ENCODE measurements around the gene ST3GAL4.
"Not testable (repeated sequence)": the region's sequence is repeated elsewhere in the genome, so short reads cannot be mapped to it uniquely, and the experiment has no call there.

Gene ST3GAL4

DNA sequence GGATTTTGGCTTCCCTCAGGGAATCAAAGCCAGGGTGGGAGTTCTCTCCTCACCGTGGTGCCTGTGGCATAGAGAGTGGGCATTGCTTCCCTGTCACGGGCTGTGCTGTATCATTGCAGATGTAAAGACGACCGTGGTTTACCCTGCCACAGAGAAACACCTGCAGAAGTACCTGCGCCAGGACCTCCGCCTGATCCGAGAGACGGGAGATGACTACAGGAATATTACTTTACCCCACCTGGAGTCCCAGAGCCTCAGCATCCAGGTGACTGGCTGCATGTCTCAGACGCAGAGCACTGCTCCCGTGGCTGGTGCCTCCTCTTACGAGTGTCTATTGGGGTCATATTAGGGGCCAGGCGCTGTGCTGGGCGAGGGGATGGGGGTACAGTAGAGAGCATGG, 24.2 kb upstream of the ST3GAL4 start:
- DNase-seq: no peak

DNA sequence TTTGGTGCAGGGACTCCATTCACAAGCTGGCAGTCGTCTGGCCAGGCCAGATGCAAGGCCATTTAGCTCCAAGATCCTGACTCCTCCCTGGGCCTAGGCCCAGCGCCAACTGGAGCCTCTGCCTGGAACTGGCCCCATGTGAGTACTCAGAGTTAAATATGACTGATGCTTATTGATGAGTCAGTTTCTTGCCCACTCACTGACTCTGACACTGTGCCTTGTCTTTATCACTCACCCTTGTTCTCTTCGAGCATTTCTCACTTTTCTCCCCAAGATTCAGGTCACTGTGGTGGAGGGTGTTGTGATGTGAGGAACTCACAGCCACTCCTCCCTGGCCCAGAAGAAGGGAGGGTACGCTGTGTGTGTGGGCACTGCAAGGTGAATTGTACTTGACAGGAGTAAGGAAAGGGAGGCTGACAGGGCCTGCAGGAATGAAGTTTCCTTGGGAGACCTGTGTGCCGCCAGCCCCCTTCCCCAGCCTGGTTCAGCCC, 23.2 kb upstream of the ST3GAL4 start:
- no peak for DNase-seq

- no peak for DNase-seq
Observed at GRCh38 chr11:126333142-126333541, 22.3 kb upstream of the ST3GAL4 start.

DNA sequence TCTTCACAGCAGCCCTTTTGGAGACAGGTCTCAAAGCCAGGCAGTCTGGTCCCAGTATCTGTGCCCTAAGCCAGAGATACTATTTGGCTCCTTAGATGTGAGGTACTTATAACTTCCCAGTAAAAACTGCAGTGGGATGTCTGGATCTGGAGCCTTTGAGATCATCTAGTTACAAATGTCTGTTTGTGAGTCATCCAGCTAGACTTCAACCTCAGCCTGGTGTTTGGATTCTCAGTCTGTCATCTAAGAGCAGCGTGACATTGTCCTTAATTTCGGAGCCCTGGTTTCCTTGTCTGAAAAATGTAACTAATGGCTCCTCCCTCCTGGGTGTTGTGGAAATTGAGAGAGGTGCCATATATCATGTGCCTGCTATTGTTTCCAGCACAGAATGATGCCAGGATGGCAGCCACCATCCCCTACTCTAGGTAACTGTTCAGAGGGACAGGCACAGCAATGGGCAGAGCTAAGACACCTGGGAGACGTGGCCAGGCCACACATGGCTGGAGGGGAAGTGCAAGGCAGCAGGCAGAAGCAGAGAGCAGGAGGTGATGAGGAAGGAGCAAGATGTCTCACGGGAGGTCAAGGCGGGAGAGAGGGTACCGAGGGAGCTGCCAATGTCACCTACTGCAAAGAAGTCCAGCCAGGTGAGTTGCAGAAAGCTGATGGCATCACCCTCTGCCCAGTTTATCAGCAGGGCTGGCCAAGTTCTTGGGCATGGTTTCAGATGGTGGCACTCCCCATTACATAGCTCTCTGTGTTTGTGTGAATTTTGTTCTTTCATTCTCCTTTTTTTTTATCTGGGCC, 20.6 kb upstream of the ST3GAL4 start:
- no peak for DNase-seq

DNA sequence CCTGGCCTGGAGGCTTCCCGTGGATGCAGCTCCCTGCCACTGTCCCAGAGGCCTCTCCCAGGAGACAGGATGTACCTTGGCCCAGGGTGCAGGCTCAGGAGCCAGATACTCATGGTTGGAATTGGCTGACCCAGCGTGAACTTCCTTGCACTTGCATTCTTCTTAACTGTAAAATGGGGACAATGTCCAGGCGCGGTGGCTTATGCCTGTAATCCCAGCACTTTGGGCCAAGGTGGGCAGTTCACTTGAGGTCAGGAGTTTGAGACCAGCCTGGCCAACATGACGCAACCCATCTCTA, 20.1 kb upstream of the ST3GAL4 start:
- no peak for DNase-seq

DNA sequence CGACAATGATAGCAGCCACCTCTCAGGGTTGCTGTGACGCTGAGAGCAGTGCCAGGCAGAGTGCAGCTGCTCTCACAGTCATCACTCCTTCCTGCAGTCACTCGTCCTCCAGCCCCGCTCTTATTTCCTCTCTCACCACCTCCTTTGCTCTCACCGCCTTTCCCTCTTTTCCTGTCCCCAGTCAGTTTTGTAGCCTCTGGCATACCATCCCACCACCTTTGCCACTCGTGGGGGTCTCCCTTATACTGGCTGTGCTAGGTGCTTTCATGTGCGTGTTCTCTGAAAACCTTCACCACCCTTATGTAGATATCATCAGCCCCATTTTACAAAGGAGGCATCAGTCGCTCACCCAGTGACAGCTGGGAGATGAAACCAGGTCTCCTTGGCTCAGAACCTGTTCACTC, 19.3 kb upstream of the ST3GAL4 start:
- DNase-seq: no peak

DNA sequence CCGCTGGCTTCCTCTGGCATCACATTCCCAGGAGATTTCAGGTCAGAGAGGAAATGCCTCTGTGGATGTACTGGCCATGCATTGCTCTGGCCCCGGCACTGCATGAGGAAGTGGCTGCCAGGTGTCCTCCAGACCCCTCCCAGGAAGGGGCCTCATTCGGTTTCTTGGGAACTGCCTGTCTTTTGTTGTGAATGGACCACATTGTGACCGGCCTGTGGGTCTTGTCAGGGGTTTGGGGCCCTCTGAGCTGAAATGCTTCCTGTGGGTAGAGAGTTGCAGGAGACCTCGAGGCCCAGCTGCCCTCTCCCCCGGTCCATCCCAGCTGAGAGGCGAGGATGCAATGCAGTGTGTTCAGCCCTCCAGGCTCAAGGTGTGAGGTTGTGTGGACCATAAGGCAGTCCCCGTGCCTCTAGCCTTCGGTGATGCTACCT, 18.8 kb upstream of the ST3GAL4 start:
- no peak for DNase-seq

DNA sequence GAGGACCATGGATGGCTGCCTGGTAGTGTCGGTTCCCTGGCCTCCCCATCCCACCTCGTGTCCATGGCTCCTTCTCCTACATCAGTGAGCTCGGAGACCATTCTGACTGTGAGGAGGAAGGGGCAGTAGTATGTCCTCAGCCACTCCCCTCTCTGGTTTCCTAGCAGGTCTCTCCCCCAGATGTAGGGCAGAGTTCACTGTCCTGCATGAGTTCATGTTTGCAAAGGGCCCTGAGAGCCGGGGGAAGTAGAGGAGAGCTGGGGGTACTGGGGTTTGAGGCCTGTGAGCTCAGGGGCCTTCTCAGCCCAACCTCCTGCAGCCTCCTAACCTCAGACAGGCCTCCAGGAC, 18.4 kb upstream of the ST3GAL4 start:
- no peak for DNase-seq

DNA sequence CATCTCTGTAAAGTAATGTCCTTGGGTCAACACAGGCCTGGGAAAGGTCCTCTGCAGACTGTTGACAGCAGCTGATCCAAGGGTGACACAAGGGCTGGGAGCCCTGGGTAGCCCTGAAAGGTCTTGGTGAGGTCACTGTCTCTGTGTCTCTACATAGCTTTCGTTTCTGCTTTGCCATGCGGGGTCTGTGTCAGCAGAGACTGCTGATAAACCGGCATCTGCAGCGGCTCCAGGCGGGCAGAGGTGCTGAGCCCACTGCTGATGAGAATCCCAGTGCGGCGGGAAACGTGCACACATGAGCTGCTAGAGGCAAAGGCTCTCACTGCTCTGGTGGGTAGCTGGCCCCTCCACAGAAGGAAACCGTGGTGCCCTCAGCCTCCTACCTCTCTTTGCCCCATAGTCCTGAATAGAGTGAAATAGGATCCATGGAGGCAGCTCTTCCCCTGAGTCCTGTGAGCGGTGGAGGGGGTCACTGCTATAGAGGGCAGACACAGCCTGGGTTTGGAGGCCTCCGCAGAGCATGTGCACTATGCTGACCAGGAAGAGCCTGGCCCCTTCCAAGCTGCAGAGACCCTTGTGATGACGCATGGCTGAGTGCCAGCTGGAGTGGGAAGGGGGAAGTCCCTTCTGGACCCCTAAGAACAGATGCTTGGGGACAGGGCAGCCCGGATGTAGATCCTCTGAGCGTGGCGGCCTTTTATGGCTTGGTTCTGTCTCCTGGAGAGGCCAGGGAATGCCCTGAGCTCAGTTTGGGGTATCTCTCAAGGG, 17.8 kb upstream of the ST3GAL4 start:
- no peak for DNase-seq

GRCh38 chr11:126338346-126339055, 17.0 kb upstream of the ST3GAL4 start:
- DNase-seq: no peak

GRCh38 chr11:126339073-126339862, 16.2 kb upstream of the ST3GAL4 start:
- DNase-seq: no peak

GRCh38 chr11:126339863-126340434, 15.5 kb upstream of the ST3GAL4 start:
- no peak for DNase-seq

- DNase-seq: no peak
Observed at GRCh38 chr11:126340960-126341606, 14.4 kb upstream of the ST3GAL4 start.

- DNase-seq: no peak
Observed at GRCh38 chr11:126341760-126342161, 13.7 kb upstream of the ST3GAL4 start.

DNA sequence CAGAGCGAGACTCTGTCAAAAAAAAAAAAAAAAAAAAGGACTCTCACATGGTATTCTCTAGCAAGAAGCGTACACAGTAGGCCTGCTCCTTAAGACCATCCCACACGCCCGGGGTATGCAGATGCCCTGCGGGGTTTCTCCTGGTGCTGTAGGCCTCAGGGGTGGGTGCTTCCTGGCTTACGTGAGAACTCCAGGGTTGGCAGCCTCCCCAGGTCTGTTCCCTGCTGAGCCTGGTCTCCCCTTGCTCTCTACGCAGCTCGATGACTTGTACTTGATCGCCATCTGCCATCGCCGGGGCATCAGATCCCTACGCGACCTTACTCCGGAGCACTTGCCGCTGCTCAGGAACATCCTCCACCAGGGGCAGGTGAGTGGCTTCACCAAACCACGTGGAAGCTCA, 12.4 kb upstream of the ST3GAL4 start:
- no peak for DNase-seq

GRCh38 chr11:126344141-126345080, 11.1 kb upstream of the ST3GAL4 start:
- no peak for DNase-seq

DNA sequence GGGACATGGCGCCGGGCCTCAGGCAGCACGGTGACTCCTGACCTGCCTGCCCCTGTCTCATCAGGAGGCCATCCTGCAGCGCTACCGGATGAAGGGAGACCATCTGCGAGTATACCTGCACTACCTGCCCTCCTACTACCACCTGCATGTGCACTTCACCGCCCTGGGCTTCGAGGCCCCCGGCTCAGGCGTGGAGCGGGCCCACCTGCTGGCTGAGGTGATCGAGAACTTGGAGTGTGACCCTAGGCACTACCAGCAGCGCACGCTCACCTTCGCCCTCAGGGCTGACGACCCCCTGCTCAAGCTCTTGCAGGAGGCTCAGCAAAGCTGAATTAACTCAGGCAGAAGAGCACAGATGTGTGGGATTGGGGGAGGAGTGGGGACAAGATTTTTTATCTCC, 10.2 kb upstream of the ST3GAL4 start:
- no peak for DNase-seq

DNA sequence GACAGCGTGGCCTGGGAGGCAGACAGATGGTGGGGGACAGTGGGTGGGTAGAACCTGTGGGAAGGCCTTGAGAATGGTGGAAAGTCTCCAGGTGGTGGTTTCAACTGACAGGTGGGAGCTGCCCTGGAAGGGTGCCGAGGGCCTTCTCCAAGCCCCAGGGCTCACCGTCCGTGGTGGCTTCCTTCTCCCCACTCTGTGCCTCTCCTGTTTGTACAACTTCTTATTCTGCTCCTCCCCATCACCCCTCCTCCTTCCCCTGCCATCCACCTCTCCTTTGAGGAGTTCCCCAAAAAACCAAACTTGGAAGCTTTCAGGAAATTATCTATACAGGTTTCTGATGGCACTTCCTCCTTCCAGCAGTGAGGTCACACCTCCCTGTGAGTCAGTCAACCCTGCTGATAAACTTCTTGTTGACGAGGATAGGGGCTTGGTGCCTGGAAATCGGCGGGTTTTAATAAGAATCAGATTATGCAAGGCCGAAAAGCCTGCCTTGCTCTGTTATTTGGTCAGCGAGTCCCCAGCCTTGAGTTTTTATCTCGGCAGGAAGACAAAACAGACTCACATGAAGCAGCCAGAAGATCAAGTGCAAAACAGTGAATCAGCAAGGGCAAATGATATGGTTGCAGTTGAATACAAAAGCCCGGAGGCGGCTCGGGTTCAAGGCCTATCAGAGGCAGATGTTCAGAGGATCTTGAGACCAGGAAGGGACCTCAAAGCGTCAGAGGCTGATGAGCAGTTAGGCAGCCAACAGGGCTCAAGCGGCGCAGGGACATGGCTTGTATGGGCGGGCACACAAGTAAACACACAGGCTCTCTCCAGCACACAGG, 9.5 kb upstream of the ST3GAL4 start:
- no peak for DNase-seq

GRCh38 chr11:126346586-126346940, 8.9 kb upstream of the ST3GAL4 start:
- no peak for DNase-seq

DNA sequence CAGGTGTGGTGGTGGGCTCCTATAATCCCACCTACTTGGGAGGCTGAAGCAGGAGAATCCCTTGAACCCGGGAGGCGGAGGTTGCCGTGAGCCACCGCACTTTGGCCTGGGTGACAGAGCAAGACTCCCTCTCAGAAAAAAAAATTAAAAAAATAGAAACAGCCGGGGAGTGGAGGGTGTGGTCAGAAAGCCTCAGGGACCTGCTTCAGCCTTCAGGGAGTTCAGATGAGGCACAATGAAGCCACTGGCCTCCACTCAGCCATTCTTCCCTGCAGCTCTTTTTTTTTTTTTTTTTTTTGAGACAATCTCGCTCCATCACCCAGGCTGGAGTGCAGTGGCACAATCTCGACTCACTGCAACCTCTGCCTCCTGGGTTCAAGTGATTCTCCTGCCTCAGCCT, 8.5 kb upstream of the ST3GAL4 start:
- DNase-seq: not testable (repeated sequence)
